Endometrial microvascular endothelial cells (primary cell): ENCODE results near the gene ANO7. TPM values are rescaled to one million over a fixed set of nuclear protein-coding genes. Genes with fewer than 3 reads are reported as not detected.

Source experiments
- in situ Hi-C: cut with HindIII; loops from 2 replicates; pipeline ENCODE4 v1.10.0; 2017; ENCODE audit warnings: low sequenced_read_pairs, low pct_unique_long_range_greater_than_20kb; ENCODE audit errors: inconsistent ontology term
- total RNA-seq: library from RNA; depleted of rRNA; stranded (reverse); fragments of >200 nt; gene quantifications from one replicate; pipeline ENCODE4 v1.2.3, GENCODE V29; 2015; ENCODE audit errors: inconsistent ontology term

ANO7 gene
- total RNA-seq, 1 donor from 2014 or later = 0.19 TPM

- in situ Hi-C loops = no loop called here
Observed at GRCh38 chr2:241156971-241157441, 31.5 kb upstream of the ANO7 start.

GRCh38 chr2:241157841-241158545, 30.5 kb upstream of the ANO7 start:
- in situ Hi-C loops = no loop called here

- in situ Hi-C loops = no loop called here
Observed at GRCh38 chr2:241158546-241158900, 30.0 kb upstream of the ANO7 start.

DNA sequence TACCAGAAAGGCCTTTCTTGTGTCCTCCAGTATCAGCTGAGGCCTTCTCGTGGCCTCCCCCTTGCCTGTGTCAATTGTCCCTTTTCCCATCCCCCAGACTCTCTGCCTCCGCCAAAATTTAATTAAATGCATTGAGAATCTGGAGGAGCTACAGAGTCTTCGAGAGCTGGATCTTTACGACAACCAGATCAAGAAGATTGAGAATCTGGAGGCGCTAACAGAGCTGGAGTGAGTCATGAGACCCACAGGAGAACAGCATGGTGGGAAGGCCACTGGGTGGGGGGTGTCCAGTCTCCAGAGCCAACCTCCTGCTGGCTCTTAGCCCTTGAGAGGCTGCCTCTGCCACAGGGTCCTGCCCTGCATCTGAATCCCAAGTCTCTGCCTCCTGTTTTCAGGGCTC, 29.4 kb upstream of the ANO7 start:
- in situ Hi-C loops = no loop called here

- in situ Hi-C loops = no loop called here
Observed at GRCh38 chr2:241160318-241160717, 28.2 kb upstream of the ANO7 start.

GRCh38 chr2:241161646-241162281, 26.7 kb upstream of the ANO7 start:
- in situ Hi-C loops = no loop called here

- in situ Hi-C loops = no loop called here
Observed at GRCh38 chr2:241163601-241164118, 24.8 kb upstream of the ANO7 start.

DNA sequence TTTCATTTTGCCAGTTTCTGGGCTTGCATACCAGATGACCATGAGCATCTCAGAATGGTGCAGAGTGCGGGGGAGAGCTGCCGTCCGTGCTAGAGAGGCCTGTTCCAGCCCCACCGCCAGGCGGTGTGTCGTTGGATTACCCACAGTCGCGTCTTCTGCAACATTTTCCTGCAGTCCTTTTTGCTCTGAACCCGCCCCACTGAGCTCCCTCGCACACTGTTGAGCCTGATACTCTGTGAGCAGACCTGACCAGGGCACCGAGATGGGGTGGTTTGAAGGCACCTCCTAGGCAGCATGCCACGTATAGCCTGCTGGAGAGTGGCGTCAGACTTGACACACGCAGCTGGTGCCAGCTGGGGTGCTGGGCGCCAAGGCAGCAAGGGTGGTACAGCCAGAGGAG, 20.1 kb upstream of the ANO7 start:
- in situ Hi-C loops = no loop called here

DNA sequence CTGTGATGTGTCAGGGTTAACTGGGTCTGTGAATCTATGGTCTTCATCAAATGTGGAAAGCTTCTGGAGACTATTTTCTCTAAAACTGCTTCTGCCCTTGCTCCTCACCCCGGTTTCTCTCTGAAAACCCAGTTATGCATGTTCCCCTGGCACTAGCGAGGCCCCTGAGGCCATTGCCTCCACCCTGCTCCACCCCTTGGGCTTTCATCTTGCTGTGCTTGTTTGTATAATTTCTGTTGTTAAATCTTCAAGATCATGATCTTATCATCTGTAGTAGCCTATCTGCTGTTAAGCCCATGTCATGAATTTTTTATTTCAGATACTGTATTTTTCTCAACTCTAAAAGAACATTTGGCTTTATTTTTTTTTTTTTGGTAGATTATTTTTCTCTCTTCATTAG, 14.9 kb upstream of the ANO7 start:
- in situ Hi-C loops = no loop called here

DNA sequence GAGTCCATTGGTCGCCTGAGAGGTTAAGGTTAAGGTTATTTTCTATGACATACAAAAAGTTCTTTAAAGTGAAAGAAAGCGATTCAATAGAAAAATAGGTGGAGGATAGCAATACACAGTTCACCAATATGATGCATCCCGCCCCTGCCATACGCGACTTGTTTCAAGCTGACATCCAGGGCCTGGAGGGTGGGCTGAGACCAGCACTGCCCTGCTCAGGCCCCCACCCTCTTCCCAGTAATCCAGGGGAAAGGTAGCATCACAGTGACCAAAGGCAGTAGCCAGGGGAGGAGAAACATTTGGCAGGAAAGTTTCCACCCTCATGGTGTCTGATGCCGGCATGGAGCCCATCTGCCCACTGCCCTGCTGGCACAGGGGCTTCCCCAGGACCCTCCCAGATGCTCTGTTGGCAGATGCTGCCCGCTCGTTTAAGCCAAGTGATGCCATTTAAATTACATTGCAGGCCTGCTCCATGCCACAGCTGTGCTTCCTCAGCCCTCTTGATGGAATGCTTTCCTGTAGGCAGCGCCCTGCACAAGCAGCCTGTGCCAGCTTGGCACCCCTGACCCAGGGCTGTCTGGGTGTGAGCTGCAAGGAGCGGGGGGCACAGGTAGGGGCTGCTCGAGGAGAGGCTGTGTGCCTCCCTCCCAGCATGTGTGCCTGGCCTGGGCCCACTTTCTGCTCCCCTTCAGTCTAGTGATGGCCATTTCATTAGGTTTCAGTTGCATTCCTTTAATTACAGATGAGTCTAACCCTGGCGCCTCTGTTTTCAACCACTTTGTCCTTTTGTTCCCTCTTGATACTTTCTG, 10.7 kb upstream of the ANO7 start:
- in situ Hi-C loops = no loop called here

DNA sequence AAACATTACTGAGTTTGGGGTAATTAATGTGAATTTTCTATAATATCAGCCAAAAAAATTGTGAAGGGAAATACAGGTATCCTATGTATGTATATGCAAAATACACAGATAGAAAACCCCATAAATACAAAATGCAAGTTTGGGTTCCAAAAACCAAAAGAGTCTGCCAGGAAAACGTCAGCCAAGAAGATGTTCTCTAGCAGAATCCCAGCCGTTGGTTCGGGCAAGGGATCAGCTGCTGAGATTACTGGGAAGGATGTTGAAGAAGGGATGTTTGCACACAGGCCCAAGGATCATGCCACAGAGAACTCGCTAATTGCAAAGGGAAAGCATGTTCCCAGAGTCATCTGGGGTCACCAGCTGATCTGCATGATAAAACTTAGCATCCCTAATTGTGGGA, 9.5 kb upstream of the ANO7 start:
- in situ Hi-C loops = no loop called here

- in situ Hi-C loops = no loop called here
Observed at GRCh38 chr2:241179899-241180298, 8.6 kb upstream of the ANO7 start.

DNA sequence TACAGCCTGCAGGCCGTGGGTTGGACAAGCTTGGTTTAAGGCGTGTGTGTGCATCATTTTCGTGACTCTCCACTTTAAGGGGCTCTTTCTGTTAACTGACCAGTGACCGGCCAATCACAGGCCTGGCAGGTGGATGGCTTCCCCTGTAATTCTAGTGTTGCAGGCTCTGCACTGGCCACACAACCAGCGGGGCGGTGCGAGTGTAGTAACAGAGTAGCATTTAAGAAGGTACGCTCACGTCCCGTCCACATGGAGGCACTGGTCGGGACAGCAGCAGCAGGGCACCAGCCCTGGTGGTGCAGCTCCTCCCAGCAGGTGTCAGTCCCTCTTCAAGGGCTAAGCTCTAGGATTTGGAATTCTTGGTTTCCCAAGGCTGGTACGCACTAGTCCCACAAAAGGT, 8.0 kb upstream of the ANO7 start:
- in situ Hi-C loops = no loop called here

GRCh38 chr2:241182126-241182525, 6.4 kb upstream of the ANO7 start:
- in situ Hi-C loops = no loop called here

DNA sequence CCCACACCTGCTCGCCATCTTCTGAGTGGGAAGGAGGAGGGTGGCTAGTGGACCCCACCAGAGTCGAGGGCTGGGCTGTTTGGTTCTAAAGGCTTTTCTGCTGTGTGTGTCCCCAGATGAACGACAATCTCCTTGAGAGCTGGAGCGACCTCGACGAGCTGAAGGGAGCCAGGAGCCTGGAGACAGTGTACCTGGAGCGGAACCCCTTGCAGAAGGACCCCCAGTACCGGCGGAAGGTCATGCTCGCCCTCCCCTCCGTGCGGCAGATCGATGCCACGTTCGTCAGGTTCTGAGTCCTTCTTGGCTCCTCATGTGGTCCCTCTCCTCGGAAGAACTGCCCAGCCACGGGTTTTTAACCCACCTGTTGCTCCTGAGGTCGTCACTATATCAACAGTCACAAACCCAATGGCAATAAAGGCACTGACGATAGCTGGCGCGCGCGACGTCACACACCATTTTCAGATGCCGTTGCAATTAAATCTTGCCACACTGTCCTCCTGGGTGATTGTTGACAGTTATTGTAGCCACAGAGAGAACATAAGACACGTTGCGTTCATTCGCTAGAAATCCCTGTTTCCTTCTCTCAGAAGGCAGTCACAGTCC, 5.8 kb upstream of the ANO7 start:
- in situ Hi-C loops = no loop called here

DNA sequence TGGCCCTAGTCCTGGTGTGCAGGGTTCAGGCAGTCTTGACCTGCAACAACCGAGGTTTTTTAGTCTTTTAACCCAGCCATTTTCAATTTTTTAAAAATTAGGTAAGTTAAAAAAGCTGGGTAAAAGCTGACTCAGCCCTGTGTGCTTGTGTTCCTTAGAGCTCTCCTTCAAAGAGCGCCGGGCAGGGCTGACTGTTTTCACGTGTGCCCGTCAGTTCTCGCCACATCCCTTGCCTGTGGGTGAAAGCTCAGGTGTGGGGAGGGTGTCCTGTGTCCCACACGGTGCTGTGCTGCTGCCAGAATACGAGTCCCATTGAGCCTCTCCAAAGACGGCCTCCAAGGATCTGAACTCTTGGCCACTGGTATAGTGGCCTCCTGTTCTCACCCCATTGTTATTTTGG, 5.3 kb upstream of the ANO7 start:
- in situ Hi-C loops = no loop called here

- in situ Hi-C loops = no loop called here
Observed at GRCh38 chr2:241184901-241185300, 3.6 kb upstream of the ANO7 start.

- in situ Hi-C loops = no loop called here
Observed at GRCh38 chr2:241185961-241186360, 2.5 kb upstream of the ANO7 start.

- in situ Hi-C loops = no loop called here
Observed at GRCh38 chr2:241187101-241187917, 1.2 kb upstream of the ANO7 start.
